Neural cell (in vitro differentiated cells): Measurements from ENCODE around the gene CASTOR1. TPM values are rescaled to one million over a fixed set of nuclear protein-coding genes. Genes with fewer than 3 reads are reported as not detected.

Source experiments
- H2AFZ ChIP-seq: fragments of 200-600, 300-800 bp; sonication (generic), shearing (Covaris generic); 2 replicates; pipeline ENCODE4 v1.6.0; 2014; ENCODE audit warnings: low read depth, mild to moderate bottlenecking, antibody characterized with exemption, low read length, moderate library complexity
- H3F3A ChIP-seq: fragments of 200-600 bp; shearing (Covaris generic); 2 replicates; pipeline ENCODE4 v1.6.1; 2016; ENCODE audit warnings: mild to moderate bottlenecking, moderate library complexity, mixed read lengths, antibody characterized with exemption, low read length; ENCODE audit not compliant: insufficient read depth, poor library complexity, severe bottlenecking
- H3K27ac ChIP-seq: fragments of 200-600, 300-800 bp; sonication (generic), shearing (Covaris generic); 2 replicates; pipeline ENCODE4 v1.5.1; 2014; ENCODE audit warnings: mild to moderate bottlenecking, low read length, moderate library complexity
- H3K27me3 ChIP-seq: fragments of 300-800, 200-600 bp; sonication (generic), shearing (Covaris generic); 2 replicates; pipeline ENCODE4 v1.6.0; 2014; ENCODE audit warnings: mild to moderate bottlenecking, low read depth, low read length, moderate library complexity; ENCODE audit not compliant: insufficient read depth
- H3K36me3 ChIP-seq: fragments of 300-800, 200-600 bp; sonication (generic), shearing (Covaris generic); 2 replicates; pipeline ENCODE4 v1.5.1; 2014; ENCODE audit warnings: mild to moderate bottlenecking, antibody characterized with exemption, low read length, moderate library complexity; ENCODE audit not compliant: insufficient read depth
- H3K4me2 ChIP-seq: fragments of 300-800, 200-600 bp; sonication (generic), shearing (Covaris generic); 2 replicates; pipeline ENCODE4 v1.6.0; 2014; ENCODE audit warnings: mild to moderate bottlenecking, low read length
- H3K4me3 ChIP-seq: fragments of 300-800, 200-600 bp; sonication (generic), shearing (Covaris generic); 2 replicates; pipeline ENCODE4 v1.5.1; 2014; ENCODE audit warnings: mild to moderate bottlenecking, low read length, moderate library complexity
- H3K79me2 ChIP-seq: fragments of 200-600 bp; shearing (Covaris generic); replicated peaks from 2 replicates; pipeline ENCODE4 v1.6.0; 2014; ENCODE audit warnings: mild to moderate bottlenecking, low read length, moderate library complexity; ENCODE audit not compliant: insufficient read depth
- H3K9ac ChIP-seq: fragments of 300-800, 200-600 bp; sonication (generic), shearing (Covaris generic); 2 replicates; pipeline ENCODE4 v1.6.1; 2016; ENCODE audit warnings: mild to moderate bottlenecking, low read length, mixed read lengths
- H3K9me2 ChIP-seq: fragments of 200-600 bp; shearing (Covaris generic); 2 replicates; pipeline ENCODE4 v1.6.1; 2016; ENCODE audit warnings: mild to moderate bottlenecking, low read length, mixed read lengths; ENCODE audit not compliant: insufficient read depth
- H3K9me3 ChIP-seq: fragments of 200-600, 300-800 bp; sonication (generic), shearing (Covaris generic); 2 replicates; pipeline ENCODE4 v1.6.1; 2016; ENCODE audit warnings: mild to moderate bottlenecking, mixed run types, low read length, moderate library complexity, mixed read lengths
- H4K20me1 ChIP-seq: fragments of 200-600 bp; shearing (Covaris generic); 2 replicates; pipeline ENCODE4 v1.6.1; 2016; ENCODE audit warnings: mild to moderate bottlenecking, mixed run types; ENCODE audit not compliant: insufficient read depth
- EP300 ChIP-seq: fragments of 450-650 bp; conservative IDR thresholded peaks from 2 replicates; pipeline ENCODE4 v1.6.1; 2014; ENCODE audit warnings: antibody characterized with exemption, mild to moderate bottlenecking, moderate library complexity; ENCODE audit not compliant: poor library complexity, severe bottlenecking
- EZH2 ChIP-seq: fragments of 200-600, 300-800 bp; shearing (Covaris generic), sonication (generic); IDR thresholded peaks from 2 replicates; pipeline ENCODE4 v1.6.1; 2014; ENCODE audit warnings: antibody characterized with exemption, low read length, borderline replicate concordance, mild to moderate bottlenecking; ENCODE audit not compliant: insufficient read depth, poor library complexity, severe bottlenecking
- MXI1 ChIP-seq: fragments of 450-650 bp; conservative IDR thresholded peaks from 2 replicates; pipeline ENCODE4 v1.6.1; 2014; ENCODE audit warnings: antibody characterized with exemption, mild to moderate bottlenecking; ENCODE audit not compliant: poor library complexity, severe bottlenecking
- POLR2AphosphoS5 ChIP-seq: IDR thresholded peaks from 2 replicates; pipeline ENCODE4 v1.6.1; 2012
- RAD21 ChIP-seq: fragments of 450-650 bp; conservative IDR thresholded peaks from 2 replicates; pipeline ENCODE4 v1.6.1; 2014; ENCODE audit warnings: antibody characterized with exemption, mild to moderate bottlenecking, moderate library complexity
- SMC3 ChIP-seq: fragments of 450-650 bp; conservative IDR thresholded peaks from 2 replicates; pipeline ENCODE4 v1.6.1; 2014; ENCODE audit warnings: antibody characterized with exemption, mild to moderate bottlenecking, moderate library complexity; ENCODE audit not compliant: poor library complexity
- TAF1 ChIP-seq: IDR thresholded peaks from 2 replicates; pipeline ENCODE4 v1.6.1; 2012; ENCODE audit warnings: low read depth
- polyA plus RNA-seq: library from polyadenylated mRNA; depleted of rRNA; stranded (reverse); fragments of >200 nt; gene quantifications from 2 replicates; pipeline ENCODE4 v1.2.3, GENCODE V29; 2014
- TF ChIP-seq, protein P1 (sequence below): IDR thresholded peaks from 2 replicates; pipeline ENCODE4 v1.6.1; 2012; ENCODE audit warnings: borderline replicate concordance
- TF ChIP-seq, protein P2 (sequence below): fragments of 450-650 bp; IDR thresholded peaks from 2 replicates; pipeline ENCODE4 v1.5.1; 2014; ENCODE audit warnings: antibody characterized with exemption, mild to moderate bottlenecking, moderate library complexity; ENCODE audit not compliant: poor library complexity, severe bottlenecking

Gene CASTOR1
- polyA plus RNA-seq, 1 donor from 2014 or later: 2.2 TPM

DNA sequence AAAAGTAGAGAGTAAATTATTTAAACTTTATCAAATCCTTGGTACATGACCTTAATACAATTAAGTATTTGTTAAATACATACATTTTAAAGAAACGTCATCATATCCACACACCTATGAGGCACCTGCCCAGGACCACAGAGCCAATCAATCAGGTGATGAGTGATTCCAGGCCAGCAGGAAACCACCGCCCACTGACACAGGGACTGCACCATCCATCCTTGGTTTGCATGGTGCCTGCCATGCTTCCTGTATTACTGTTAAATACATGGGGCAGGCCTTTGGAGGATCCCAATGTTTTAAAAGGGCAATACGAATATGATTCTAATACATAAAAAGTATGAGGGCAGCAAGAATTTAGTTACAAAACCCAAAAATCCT lies 44.4 kb upstream of the CASTOR1 start:
- H3K27me3 ChIP-seq: no peaks in the 10 kb centered on the region
- H4K20me1 ChIP-seq: no peaks in the 10 kb centered on the region
- H3K9me2 ChIP-seq: no peaks in the 10 kb centered on the region
- H3K4me2 ChIP-seq: no peak overlapping the region
- H3K9ac ChIP-seq: no peak overlapping the region
- no peaks in the 10 kb centered on the region for H3K9me3 ChIP-seq
- H3K4me3 ChIP-seq: no peak overlapping the region
- TF ChIP-seq, protein P1, sequence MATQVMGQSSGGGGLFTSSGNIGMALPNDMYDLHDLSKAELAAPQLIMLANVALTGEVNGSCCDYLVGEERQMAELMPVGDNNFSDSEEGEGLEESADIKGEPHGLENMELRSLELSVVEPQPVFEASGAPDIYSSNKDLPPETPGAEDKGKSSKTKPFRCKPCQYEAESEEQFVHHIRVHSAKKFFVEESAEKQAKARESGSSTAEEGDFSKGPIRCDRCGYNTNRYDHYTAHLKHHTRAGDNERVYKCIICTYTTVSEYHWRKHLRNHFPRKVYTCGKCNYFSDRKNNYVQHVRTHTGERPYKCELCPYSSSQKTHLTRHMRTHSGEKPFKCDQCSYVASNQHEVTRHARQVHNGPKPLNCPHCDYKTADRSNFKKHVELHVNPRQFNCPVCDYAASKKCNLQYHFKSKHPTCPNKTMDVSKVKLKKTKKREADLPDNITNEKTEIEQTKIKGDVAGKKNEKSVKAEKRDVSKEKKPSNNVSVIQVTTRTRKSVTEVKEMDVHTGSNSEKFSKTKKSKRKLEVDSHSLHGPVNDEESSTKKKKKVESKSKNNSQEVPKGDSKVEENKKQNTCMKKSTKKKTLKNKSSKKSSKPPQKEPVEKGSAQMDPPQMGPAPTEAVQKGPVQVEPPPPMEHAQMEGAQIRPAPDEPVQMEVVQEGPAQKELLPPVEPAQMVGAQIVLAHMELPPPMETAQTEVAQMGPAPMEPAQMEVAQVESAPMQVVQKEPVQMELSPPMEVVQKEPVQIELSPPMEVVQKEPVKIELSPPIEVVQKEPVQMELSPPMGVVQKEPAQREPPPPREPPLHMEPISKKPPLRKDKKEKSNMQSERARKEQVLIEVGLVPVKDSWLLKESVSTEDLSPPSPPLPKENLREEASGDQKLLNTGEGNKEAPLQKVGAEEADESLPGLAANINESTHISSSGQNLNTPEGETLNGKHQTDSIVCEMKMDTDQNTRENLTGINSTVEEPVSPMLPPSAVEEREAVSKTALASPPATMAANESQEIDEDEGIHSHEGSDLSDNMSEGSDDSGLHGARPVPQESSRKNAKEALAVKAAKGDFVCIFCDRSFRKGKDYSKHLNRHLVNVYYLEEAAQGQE: no peak
- TF ChIP-seq TAF1 (no peak), SMC3 (no peak), EP300 (no peak), POLR2AphosphoS5 (no peak), EZH2 (no peak), MXI1 (no peak), RAD21 (no peak)
- TF ChIP-seq, protein P2, sequence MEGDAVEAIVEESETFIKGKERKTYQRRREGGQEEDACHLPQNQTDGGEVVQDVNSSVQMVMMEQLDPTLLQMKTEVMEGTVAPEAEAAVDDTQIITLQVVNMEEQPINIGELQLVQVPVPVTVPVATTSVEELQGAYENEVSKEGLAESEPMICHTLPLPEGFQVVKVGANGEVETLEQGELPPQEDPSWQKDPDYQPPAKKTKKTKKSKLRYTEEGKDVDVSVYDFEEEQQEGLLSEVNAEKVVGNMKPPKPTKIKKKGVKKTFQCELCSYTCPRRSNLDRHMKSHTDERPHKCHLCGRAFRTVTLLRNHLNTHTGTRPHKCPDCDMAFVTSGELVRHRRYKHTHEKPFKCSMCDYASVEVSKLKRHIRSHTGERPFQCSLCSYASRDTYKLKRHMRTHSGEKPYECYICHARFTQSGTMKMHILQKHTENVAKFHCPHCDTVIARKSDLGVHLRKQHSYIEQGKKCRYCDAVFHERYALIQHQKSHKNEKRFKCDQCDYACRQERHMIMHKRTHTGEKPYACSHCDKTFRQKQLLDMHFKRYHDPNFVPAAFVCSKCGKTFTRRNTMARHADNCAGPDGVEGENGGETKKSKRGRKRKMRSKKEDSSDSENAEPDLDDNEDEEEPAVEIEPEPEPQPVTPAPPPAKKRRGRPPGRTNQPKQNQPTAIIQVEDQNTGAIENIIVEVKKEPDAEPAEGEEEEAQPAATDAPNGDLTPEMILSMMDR: no peak
- H3K27ac ChIP-seq: no peak overlapping the region
- no peak overlapping the region for H2AFZ ChIP-seq
- no peaks in the 10 kb centered on the region for H3F3A ChIP-seq
- H3K79me2 ChIP-seq: no peaks in the 10 kb centered on the region
- no peaks in the 10 kb centered on the region for H3K36me3 ChIP-seq

DNA sequence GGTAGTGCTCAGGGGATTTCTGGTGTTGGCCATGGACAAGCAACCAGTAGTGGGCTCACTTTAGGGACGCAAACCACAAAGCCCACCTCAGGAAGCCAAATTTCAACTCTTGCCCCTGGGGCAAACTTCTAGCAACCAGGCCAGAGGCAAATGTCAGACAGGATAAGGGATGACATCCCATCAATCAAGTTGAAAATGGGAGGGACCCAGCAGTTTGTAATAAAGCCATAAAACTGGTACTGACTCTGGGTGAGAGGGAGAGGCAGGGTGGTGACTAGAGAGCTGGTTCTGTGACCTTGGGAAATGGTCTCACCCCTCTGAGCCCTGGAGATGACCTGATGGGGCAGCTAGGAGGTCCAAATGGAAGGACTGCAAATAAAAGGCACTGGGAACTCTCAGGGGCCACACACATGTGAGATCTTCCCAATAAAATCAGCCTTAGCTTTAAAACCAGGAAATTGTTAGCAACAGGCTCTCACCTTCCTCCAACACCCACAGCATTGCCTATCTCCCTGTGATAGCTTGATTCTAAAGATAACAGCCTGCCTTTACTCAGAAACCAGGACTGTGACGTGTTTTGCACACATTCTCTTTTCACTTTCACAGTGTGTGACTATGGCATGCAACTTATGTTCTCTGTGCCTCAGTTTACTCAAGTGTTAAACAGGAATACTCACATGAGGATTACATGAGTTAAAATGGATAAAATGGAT lies 43.8 kb upstream of the CASTOR1 start:
- TF ChIP-seq TAF1 (no peak), EP300 (no peak), MXI1 (no peak), POLR2AphosphoS5 (no peak), EZH2 (no peak), RAD21 (no peak), SMC3 (no peak)
- TF ChIP-seq, protein P2: no peak
- TF ChIP-seq, protein P1: no peak
- no peak overlapping the region for H2AFZ ChIP-seq
- H3K9me3 ChIP-seq: no peaks in the 10 kb centered on the region
- no peaks in the 10 kb centered on the region for H3K79me2 ChIP-seq
- no peak overlapping the region for H3K27ac ChIP-seq
- no peaks in the 10 kb centered on the region for H4K20me1 ChIP-seq
- no peaks in the 10 kb centered on the region for H3F3A ChIP-seq
- H3K4me3 ChIP-seq: no peak overlapping the region
- no peaks in the 10 kb centered on the region for H3K9me2 ChIP-seq
- no peak overlapping the region for H3K4me2 ChIP-seq
- H3K27me3 ChIP-seq: no peaks in the 10 kb centered on the region
- no peak overlapping the region for H3K9ac ChIP-seq
- no peaks in the 10 kb centered on the region for H3K36me3 ChIP-seq
